C4-2B (cell line): Measurements from ENCODE around the gene RPN2.

Experiments used
- H3K27ac ChIP-seq: fragments of 450-650 bp; 2 replicates; pipeline ENCODE4 v1.5.1; 2017
- CTCF ChIP-seq: fragments of 450-650 bp; conservative IDR thresholded peaks from 2 replicates; pipeline ENCODE4 v1.5.1; 2017; ENCODE audit warnings: mild to moderate bottlenecking
- ZFX ChIP-seq: fragments of 450-650 bp; IDR thresholded peaks from 2 replicates; pipeline ENCODE4 v1.6.1; 2017

Gene RPN2

GRCh38 chr20:37278966-37279590 is 99.9 kb downstream of the RPN2 start:
- H3K27ac ChIP-seq: no peak overlapping the region
- TF ChIP-seq CTCF (no peak), ZFX (no peak)

- TF ChIP-seq CTCF: no peak
- TF ChIP-seq ZFX: no peak
- H3K27ac ChIP-seq: no peak overlapping the region
Observed at GRCh38 chr20:37279820-37280219, 100.7 kb downstream of the RPN2 start.

- no peak overlapping the region for H3K27ac ChIP-seq
- no peak for TF ChIP-seq ZFX
- TF ChIP-seq CTCF: no peak
Observed at GRCh38 chr20:37280403-37280802, 101.3 kb downstream of the RPN2 start.

- H3K27ac ChIP-seq: no peak overlapping the region
- no peak; the same call in 1 of the 2 replicates for TF ChIP-seq CTCF
- no peak for TF ChIP-seq ZFX
Observed at GRCh38 chr20:37282556-37282955, 103.4 kb downstream of the RPN2 start.

GRCh38 chr20:37283530-37284195 is 104.5 kb downstream of the RPN2 start:
- TF ChIP-seq ZFX (no peak), CTCF (no peak)
- no peak overlapping the region for H3K27ac ChIP-seq

- no peak overlapping the region for H3K27ac ChIP-seq
- TF ChIP-seq CTCF: no peak
- no peak for TF ChIP-seq ZFX
Observed at GRCh38 chr20:37284691-37285161, 105.6 kb downstream of the RPN2 start.

- H3K27ac ChIP-seq: no peak overlapping the region
- no peak for TF ChIP-seq CTCF
- TF ChIP-seq ZFX: no peak
Observed at GRCh38 chr20:37285664-37286374, 106.7 kb downstream of the RPN2 start.
